Measurements from ENCODE around the gene ZNF518A. TPM values are rescaled to one million over a fixed set of nuclear protein-coding genes. Genes with fewer than 3 reads are reported as not detected.

Gene ZNF518A
- 101 TPM for total RNA-seq
- polyA plus RNA-seq = 5.1 TPM

GRCh38 chr10:96129387-96130325 lies at the start of gene ZNF518A:
Gene ZNF518A (plus strand): TSS chr10:96130297. CDS start chr10:96156323, 26,026 bp downstream.
- Histone ChIP-seq H3K27ac (ENCODE audit: low read depth) (peak within 1 kb of the TSS; percentile 95), H3K36me3 (ENCODE audit: insufficient read depth) (peaks cover 2% of the 10 kb centered on the region), H3K4me1 (ENCODE audit: insufficient read depth) (no peaks in the 10 kb centered on the region), H3K4me3 (ENCODE audit: low read depth, low read length) (peak within 1 kb of the TSS; percentile 73)
- WGBS = 9% methylated on average over 48 of the region's 48 CpGs
- DNase-seq (ENCODE audit: extremely low spot score) = peak; percentile 93

GRCh38 chr10:96082153-96082552 lies 47.9 kb upstream of the ZNF518A start:
- 94% methylated on average over 2 of the region's 2 CpGs for WGBS
- H3K4me3 ChIP-seq (ENCODE audit: low read depth, low read length) = no peak overlapping the region
- H3K27ac ChIP-seq (ENCODE audit: low read depth) = no peak overlapping the region
- H3K36me3 ChIP-seq (ENCODE audit: insufficient read depth) = peaks cover 2% of the 10 kb centered on the region
- H3K4me1 ChIP-seq (ENCODE audit: insufficient read depth) = no peaks in the 10 kb centered on the region
- no peak for DNase-seq (ENCODE audit: extremely low spot score)

DNA sequence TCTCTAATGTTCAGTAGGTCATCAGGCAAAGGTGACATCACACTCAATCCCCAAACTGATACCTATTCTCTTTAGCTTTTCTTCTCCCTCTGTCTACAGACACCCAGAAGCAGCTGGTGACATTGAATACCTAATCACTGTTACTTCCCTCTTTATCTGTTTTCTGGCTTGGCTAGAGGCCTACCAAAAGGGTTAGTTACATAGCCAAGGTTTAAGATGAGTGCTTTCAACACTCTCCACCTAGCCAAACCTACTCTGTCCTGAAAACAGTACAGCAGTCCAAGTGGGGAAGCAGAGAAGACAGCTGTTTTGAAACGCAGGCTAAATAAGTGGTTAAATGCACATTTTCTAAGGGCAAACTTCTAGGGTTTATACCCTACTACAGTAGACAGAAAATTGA lies 47.3 kb upstream of the ZNF518A start:
- no peak for DNase-seq (ENCODE audit: extremely low spot score)
- no peak overlapping the region for H3K4me3 ChIP-seq (ENCODE audit: low read depth, low read length)
- no peaks in the 10 kb centered on the region for H3K4me1 ChIP-seq (ENCODE audit: insufficient read depth)
- H3K36me3 ChIP-seq (ENCODE audit: insufficient read depth) = peaks cover 2% of the 10 kb centered on the region
- no peak overlapping the region for H3K27ac ChIP-seq (ENCODE audit: low read depth)
- WGBS = 81% methylated on average over 1 of the region's 1 CpG

DNA sequence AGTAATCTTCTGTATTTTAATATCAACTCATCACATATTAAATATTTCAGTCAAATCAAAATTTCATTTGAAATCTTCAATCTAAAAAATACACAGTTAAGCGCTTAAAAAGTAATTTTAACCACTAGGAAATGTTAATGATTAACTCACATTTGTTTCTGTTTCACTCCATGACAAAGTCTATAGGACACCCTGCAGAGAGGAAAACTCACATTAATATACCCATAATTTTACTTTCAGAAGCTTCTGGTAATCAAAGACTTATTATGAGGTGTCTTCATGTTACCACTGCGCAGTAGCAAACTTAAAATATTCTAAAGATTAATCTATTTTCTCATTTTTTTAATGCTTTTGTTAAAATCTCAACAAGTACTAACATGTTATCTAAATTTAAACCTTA lies 41.0 kb upstream of the ZNF518A start:
- H3K27ac ChIP-seq (ENCODE audit: low read depth) = no peak overlapping the region
- H3K4me1 ChIP-seq (ENCODE audit: insufficient read depth) = no peaks in the 10 kb centered on the region
- H3K36me3 ChIP-seq (ENCODE audit: insufficient read depth) = no peaks in the 10 kb centered on the region
- WGBS = 87% methylated on average over 2 of the region's 2 CpGs
- no peak for DNase-seq (ENCODE audit: extremely low spot score)
- no peak overlapping the region for H3K4me3 ChIP-seq (ENCODE audit: low read depth, low read length)

GRCh38 chr10:96089670-96090462 lies 40.2 kb upstream of the ZNF518A start:
- Histone ChIP-seq H3K4me1 (ENCODE audit: insufficient read depth) (no peaks in the 10 kb centered on the region), H3K4me3 (ENCODE audit: low read depth, low read length) (peak overlapping the region; percentile 71), H3K27ac (ENCODE audit: low read depth) (peak overlapping the region; percentile 64), H3K36me3 (ENCODE audit: insufficient read depth) (no peaks in the 10 kb centered on the region)
- WGBS = 2% methylated on average over 47 of the region's 47 CpGs
- DNase-seq (ENCODE audit: extremely low spot score) = peak; percentile 87

- WGBS = 78% methylated on average over 9 of the region's 9 CpGs
- Histone ChIP-seq H3K4me1 (ENCODE audit: insufficient read depth) (no peaks in the 10 kb centered on the region), H3K36me3 (ENCODE audit: insufficient read depth) (no peaks in the 10 kb centered on the region), H3K4me3 (ENCODE audit: low read depth, low read length) (peak overlapping the region; percentile 71), H3K27ac (ENCODE audit: low read depth) (no peak overlapping the region)
- no peak for DNase-seq (ENCODE audit: extremely low spot score)
Measured at GRCh38 chr10:96090463-96090800, 39.7 kb upstream of the ZNF518A start.

DNA sequence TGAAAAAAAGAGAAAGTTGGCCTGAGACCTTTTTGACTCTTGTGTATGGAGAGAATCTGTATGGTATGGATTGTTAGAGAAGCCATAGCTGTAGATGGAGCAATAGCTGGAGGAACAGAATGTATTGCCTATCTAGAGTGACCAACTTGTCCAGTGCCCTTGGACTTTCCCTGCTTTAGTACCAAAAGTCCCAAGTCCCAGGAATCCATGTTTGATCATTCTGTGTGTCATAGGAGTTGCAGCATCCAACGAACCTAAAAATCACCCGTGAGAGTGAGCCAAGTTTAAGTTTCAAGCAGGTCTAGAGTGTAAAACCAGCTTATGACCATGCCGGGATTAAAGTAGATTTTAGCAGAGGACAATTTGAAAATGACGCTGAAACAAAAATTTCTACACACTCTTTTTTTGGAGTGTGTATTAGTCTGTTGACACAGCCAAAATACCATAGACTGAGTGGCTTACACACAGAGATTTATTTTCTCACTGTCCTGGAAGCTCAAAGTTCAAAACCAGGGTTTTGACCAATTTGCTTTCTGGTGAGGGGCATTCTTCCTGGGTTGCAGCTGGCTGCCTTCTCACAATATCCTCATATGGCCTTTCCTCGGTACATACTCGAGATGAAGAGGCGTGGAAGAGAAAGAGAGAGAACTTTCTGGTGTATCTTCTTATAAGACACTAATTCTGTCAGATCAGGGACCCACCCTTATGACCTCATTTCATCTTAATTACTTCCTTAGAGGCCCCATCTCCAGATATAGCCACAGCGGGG lies 36.9 kb upstream of the ZNF518A start:
- no peak overlapping the region for H3K4me3 ChIP-seq (ENCODE audit: low read depth, low read length)
- no peaks in the 10 kb centered on the region for H3K4me1 ChIP-seq (ENCODE audit: insufficient read depth)
- no peak overlapping the region for H3K27ac ChIP-seq (ENCODE audit: low read depth)
- no peaks in the 10 kb centered on the region for H3K36me3 ChIP-seq (ENCODE audit: insufficient read depth)
- no peak for DNase-seq (ENCODE audit: extremely low spot score)
- WGBS = 89% methylated on average over 8 of the region's 8 CpGs

- no peak for DNase-seq (ENCODE audit: extremely low spot score)
- Histone ChIP-seq H3K4me3 (ENCODE audit: low read depth, low read length) (no peak overlapping the region), H3K36me3 (ENCODE audit: insufficient read depth) (no peaks in the 10 kb centered on the region), H3K27ac (ENCODE audit: low read depth) (no peak overlapping the region), H3K4me1 (ENCODE audit: insufficient read depth) (no peaks in the 10 kb centered on the region)
- 60% methylated on average over 2 of the region's 2 CpGs for WGBS
Measured at GRCh38 chr10:96093948-96094347, 36.1 kb upstream of the ZNF518A start.

GRCh38 chr10:96096958-96097357 lies 33.1 kb upstream of the ZNF518A start:
- no peaks in the 10 kb centered on the region for H3K4me1 ChIP-seq (ENCODE audit: insufficient read depth)
- H3K4me3 ChIP-seq (ENCODE audit: low read depth, low read length) = no peak overlapping the region
- no peak for DNase-seq (ENCODE audit: extremely low spot score)
- no peak overlapping the region for H3K27ac ChIP-seq (ENCODE audit: low read depth)
- 59% methylated on average over 1 of the region's 1 CpG for WGBS
- H3K36me3 ChIP-seq (ENCODE audit: insufficient read depth) = no peaks in the 10 kb centered on the region

DNA sequence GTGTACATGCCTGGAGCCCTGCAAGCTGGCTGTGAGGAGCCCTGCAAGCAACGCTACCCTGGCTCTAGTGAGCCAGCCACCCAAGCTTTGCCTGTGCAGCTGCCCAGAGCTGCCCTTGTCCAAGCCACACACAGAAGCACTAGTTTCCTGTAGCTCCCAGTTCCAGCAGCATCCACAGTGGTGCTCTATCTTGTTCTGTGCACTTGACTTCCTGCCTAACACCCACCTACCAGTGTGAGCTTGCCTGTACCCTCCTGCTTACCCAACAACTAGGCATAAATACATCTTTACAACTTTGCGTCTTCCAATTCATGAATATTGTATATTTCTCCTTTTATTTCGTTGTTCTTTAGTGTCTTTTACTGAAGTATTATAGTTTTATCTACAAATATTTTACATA lies 32.2 kb upstream of the ZNF518A start:
- H3K4me1 ChIP-seq (ENCODE audit: insufficient read depth) = no peaks in the 10 kb centered on the region
- no peak overlapping the region for H3K27ac ChIP-seq (ENCODE audit: low read depth)
- no peak overlapping the region for H3K4me3 ChIP-seq (ENCODE audit: low read depth, low read length)
- no peaks in the 10 kb centered on the region for H3K36me3 ChIP-seq (ENCODE audit: insufficient read depth)
- 86% methylated on average over 3 of the region's 3 CpGs for WGBS
- no peak for DNase-seq (ENCODE audit: extremely low spot score)

DNA sequence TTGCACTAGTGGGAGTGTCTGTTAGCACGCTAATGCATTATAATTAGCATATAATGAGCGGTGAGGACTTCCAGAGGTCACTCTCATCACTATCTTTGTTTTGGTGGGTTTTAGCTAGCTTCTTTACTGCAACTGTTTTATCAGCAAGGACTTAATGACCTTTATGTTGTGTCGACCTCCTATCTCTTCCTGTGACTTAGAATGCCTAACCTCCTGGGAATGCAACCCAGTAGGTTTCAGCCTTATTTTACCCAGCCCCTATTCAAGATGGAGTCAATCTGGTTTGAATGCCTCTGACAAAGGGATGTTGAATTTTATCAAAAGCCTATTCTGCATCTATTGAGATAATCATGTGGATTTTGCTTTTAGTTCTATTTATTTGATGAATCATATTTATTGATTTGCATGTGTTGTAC lies 22.5 kb upstream of the ZNF518A start:
- Histone ChIP-seq H3K27ac (ENCODE audit: low read depth) (no peak overlapping the region), H3K4me1 (ENCODE audit: insufficient read depth) (no peaks in the 10 kb centered on the region), H3K4me3 (ENCODE audit: low read depth, low read length) (no peak overlapping the region), H3K36me3 (ENCODE audit: insufficient read depth) (no peaks in the 10 kb centered on the region)
- 55% methylated on average over 3 of the region's 3 CpGs for WGBS
- DNase-seq (ENCODE audit: extremely low spot score) = no peak

DNA sequence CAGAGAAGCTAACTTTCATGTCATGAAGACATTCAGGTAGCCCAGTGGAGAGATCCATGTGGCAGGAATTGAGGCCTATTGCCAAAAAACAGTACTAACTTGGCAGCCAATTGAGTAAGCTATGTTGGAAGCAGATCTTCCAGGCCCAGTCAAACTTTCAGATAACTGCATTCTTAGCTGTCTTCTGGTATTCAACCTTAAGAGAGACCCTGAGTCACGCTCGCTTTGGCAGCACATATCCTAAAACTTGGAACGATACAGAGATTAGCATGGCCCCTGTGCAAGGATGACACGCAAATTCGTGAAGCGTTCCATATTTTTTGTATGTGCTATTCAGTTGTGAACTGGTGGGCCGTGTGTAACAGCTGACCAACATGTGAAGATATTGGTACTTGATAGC lies 17.6 kb upstream of the ZNF518A start:
- DNase-seq (ENCODE audit: extremely low spot score) = no peak
- Histone ChIP-seq H3K27ac (ENCODE audit: low read depth) (no peak overlapping the region), H3K4me1 (ENCODE audit: insufficient read depth) (no peaks in the 10 kb centered on the region), H3K36me3 (ENCODE audit: insufficient read depth) (no peaks in the 10 kb centered on the region), H3K4me3 (ENCODE audit: low read depth, low read length) (no peak overlapping the region)
- WGBS = 91% methylated on average over 7 of the region's 7 CpGs

GRCh38 chr10:96118604-96119450 lies 11.3 kb upstream of the ZNF518A start:
- WGBS = 88% methylated on average over 21 of the region's 21 CpGs
- H3K36me3 ChIP-seq (ENCODE audit: insufficient read depth) = no peaks in the 10 kb centered on the region
- H3K27ac ChIP-seq (ENCODE audit: low read depth) = no peak overlapping the region
- no peak for DNase-seq (ENCODE audit: extremely low spot score)
- no peak overlapping the region for H3K4me3 ChIP-seq (ENCODE audit: low read depth, low read length)
- no peaks in the 10 kb centered on the region for H3K4me1 ChIP-seq (ENCODE audit: insufficient read depth)

Measured in urinary bladder (tissue), 4 donors.